ENCODE data around the gene DRD3. TPM values are rescaled to one million over a fixed set of nuclear protein-coding genes. Genes with fewer than 3 reads are reported as not detected.

The DRD3 gene
- total RNA-seq, 1 donor from 2014 or later = not detected

GRCh38 chr3:114223143-114223542, 44.3 kb upstream of the DRD3 start:
- no peak overlapping the region for H3K27ac Mint-ChIP-seq
- H3K9me3 ChIP-seq (ENCODE audit: low read depth) = no peaks in the 10 kb centered on the region
- TF ChIP-seq CTCF (IDR thresholded peaks at IDR 0.05) = no peak
- no peak for TF ChIP-seq EZH2 (IDR thresholded peaks at IDR 0.05)
- no peak for TF ChIP-seq EZH2phosphoT487 (IDR thresholded peaks at IDR 0.05)
- H3K9me3 Mint-ChIP-seq = peaks cover 12% of the 10 kb centered on the region
- no peaks in the 10 kb centered on the region for H4K20me1 ChIP-seq (ENCODE audit: low read depth)
- no peak for DNase-seq (ENCODE audit: low spot score)
- peaks cover 9% of the 10 kb centered on the region for H3K4me1 Mint-ChIP-seq
- H3K79me2 ChIP-seq (ENCODE audit: low read depth) = no peaks in the 10 kb centered on the region
- H3K4me1 ChIP-seq = no peaks in the 10 kb centered on the region
- H3K27ac ChIP-seq = no peak overlapping the region
- H3K4me2 ChIP-seq = no peak overlapping the region
- H2AFZ ChIP-seq (replicated peaks) = no peak overlapping the region
- H3K27me3 Mint-ChIP-seq (ENCODE audit: insufficient read depth, low read depth) = no peaks in the 10 kb centered on the region
- no peaks in the 10 kb centered on the region for H3K36me3 ChIP-seq
- no peaks in the 10 kb centered on the region for H3K27me3 ChIP-seq
- no peak overlapping the region for H3K9ac ChIP-seq
- H3K4me3 Mint-ChIP-seq = no peak overlapping the region
- H3F3A ChIP-seq (ENCODE audit: low read depth) = no peaks in the 10 kb centered on the region
- no peak overlapping the region for H3K4me3 ChIP-seq
- no peaks in the 10 kb centered on the region for H3K36me3 Mint-ChIP-seq

GRCh38 chr3:114221881-114222264, 43.0 kb upstream of the DRD3 start:
- no peaks in the 10 kb centered on the region for H3K36me3 ChIP-seq
- no peak overlapping the region for H3K4me2 ChIP-seq
- no peak overlapping the region for H3K4me3 ChIP-seq
- H2AFZ ChIP-seq (replicated peaks) = no peak overlapping the region
- TF ChIP-seq EZH2phosphoT487 (IDR thresholded peaks at IDR 0.05) (no peak), CTCF (IDR thresholded peaks at IDR 0.05) (no peak), EZH2 (IDR thresholded peaks at IDR 0.05) (no peak)
- peaks cover 9% of the 10 kb centered on the region for H3K4me1 Mint-ChIP-seq
- no peaks in the 10 kb centered on the region for H4K20me1 ChIP-seq (ENCODE audit: low read depth)
- H3K9me3 ChIP-seq (ENCODE audit: low read depth) = no peaks in the 10 kb centered on the region
- H3K9me3 Mint-ChIP-seq = peaks cover 12% of the 10 kb centered on the region
- H3K36me3 Mint-ChIP-seq = no peaks in the 10 kb centered on the region
- H3K27me3 Mint-ChIP-seq (ENCODE audit: insufficient read depth, low read depth) = no peaks in the 10 kb centered on the region
- H3F3A ChIP-seq (ENCODE audit: low read depth) = no peaks in the 10 kb centered on the region
- no peak overlapping the region for H3K4me3 Mint-ChIP-seq
- DNase-seq (ENCODE audit: low spot score) = no peak
- no peak overlapping the region for H3K27ac Mint-ChIP-seq
- H3K27me3 ChIP-seq = no peaks in the 10 kb centered on the region
- no peak overlapping the region for H3K9ac ChIP-seq
- H3K79me2 ChIP-seq (ENCODE audit: low read depth) = no peaks in the 10 kb centered on the region
- no peaks in the 10 kb centered on the region for H3K4me1 ChIP-seq
- no peak overlapping the region for H3K27ac ChIP-seq

GRCh38 chr3:114221165-114221880, 42.5 kb upstream of the DRD3 start:
- no peak overlapping the region for H3K4me2 ChIP-seq
- H3K4me1 ChIP-seq = no peaks in the 10 kb centered on the region
- no peak overlapping the region for H3K27ac Mint-ChIP-seq
- H3K36me3 Mint-ChIP-seq = no peaks in the 10 kb centered on the region
- no peaks in the 10 kb centered on the region for H3K9me3 ChIP-seq (ENCODE audit: low read depth)
- H3K79me2 ChIP-seq (ENCODE audit: low read depth) = no peaks in the 10 kb centered on the region
- no peaks in the 10 kb centered on the region for H3K36me3 ChIP-seq
- H3F3A ChIP-seq (ENCODE audit: low read depth) = no peaks in the 10 kb centered on the region
- H3K4me3 ChIP-seq = no peak overlapping the region
- H3K4me1 Mint-ChIP-seq = peaks cover 9% of the 10 kb centered on the region
- H2AFZ ChIP-seq (replicated peaks) = no peak overlapping the region
- no peaks in the 10 kb centered on the region for H3K27me3 Mint-ChIP-seq (ENCODE audit: insufficient read depth, low read depth)
- H3K27ac ChIP-seq = no peak overlapping the region
- TF ChIP-seq EZH2 (IDR thresholded peaks at IDR 0.05) = no peak
- no peak for TF ChIP-seq CTCF (IDR thresholded peaks at IDR 0.05)
- TF ChIP-seq EZH2phosphoT487 (IDR thresholded peaks at IDR 0.05) = no peak
- H4K20me1 ChIP-seq (ENCODE audit: low read depth) = no peaks in the 10 kb centered on the region
- H3K4me3 Mint-ChIP-seq = no peak overlapping the region
- H3K9ac ChIP-seq = no peak overlapping the region
- peaks cover 12% of the 10 kb centered on the region for H3K9me3 Mint-ChIP-seq
- no peaks in the 10 kb centered on the region for H3K27me3 ChIP-seq
- no peak for DNase-seq (ENCODE audit: low spot score)

Data from neural progenitor cell (in vitro differentiated cells).